IPS-NIHi7 (cell line): Measurements from ENCODE around the gene ABL2.
"Not testable (repeated sequence)": the region's sequence is repeated elsewhere in the genome, so short reads cannot be mapped to it uniquely, and the experiment has no call there.

Experiments
- DNase-seq: peaks from one replicate; pipeline ENCODE4 v3.0.0; 2012; ENCODE audit warnings: mixed read lengths; ENCODE audit errors: extremely low spot score

Gene ABL2

GRCh38 chr1:179135168-179135567, 94.3 kb downstream of the ABL2 start:
- DNase-seq, result not testable (repeated sequence)

- DNase-seq, result no peak
Measured at GRCh38 chr1:179129702-179130473, 99.6 kb downstream of the ABL2 start.

- no peak for DNase-seq
Measured at GRCh38 chr1:179128520-179128919, 101.0 kb downstream of the ABL2 start.

GRCh38 chr1:179127163-179127895, 102.1 kb downstream of the ABL2 start:
- DNase-seq, result no peak

DNA sequence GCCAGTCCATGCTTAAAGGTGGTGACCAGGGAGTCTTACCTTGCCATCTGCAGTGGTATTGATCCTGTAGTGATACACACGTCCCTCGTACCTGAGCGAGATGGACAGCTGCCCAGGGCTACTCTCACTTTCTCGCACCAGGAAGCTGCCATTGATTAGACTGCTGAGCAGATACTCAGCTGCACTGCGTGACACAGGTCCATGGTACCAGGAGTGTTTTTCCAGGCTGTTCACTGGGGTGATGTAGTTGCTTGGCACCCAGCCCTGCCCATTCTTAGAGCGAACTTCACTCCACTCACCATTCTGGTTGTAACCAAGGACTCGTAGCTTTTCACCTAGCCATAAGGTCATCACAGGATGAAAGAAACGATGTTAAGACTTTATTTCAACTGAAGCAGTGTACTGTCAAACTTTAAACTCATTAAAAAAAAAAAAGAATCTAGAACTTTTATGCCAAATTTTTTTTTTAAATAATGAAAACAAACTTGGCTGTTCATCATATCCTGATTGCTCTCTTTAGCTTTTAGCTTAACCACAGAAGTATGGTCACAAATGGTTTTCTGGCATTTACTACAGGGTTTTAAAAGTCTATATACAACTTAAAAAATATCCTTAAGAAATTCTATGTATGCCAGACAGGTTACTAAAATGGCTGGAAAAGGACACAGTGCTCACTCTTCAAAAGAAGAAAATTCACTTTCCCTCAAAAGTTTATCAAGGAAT, 103.0 kb downstream of the ABL2 start:
- no peak for DNase-seq

DNA sequence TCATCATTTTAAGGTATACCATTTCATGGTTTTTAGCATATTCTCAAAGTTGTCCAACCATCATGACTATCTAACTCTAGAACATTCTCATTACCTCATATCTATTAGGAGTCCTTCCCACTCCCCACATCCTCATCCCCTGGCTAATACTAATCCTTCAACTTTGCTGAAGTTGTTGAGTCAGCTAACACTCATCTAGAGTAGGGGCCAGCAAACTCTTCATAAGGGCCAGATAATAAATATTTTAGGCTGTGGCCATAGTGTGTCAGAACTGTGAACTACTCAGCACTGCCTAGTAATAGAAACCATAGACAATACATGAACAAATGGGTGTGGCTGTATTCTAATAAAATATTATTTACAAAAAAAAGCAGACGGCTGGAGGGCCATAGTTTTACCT, 104.6 kb downstream of the ABL2 start:
- DNase-seq, result no peak

DNA sequence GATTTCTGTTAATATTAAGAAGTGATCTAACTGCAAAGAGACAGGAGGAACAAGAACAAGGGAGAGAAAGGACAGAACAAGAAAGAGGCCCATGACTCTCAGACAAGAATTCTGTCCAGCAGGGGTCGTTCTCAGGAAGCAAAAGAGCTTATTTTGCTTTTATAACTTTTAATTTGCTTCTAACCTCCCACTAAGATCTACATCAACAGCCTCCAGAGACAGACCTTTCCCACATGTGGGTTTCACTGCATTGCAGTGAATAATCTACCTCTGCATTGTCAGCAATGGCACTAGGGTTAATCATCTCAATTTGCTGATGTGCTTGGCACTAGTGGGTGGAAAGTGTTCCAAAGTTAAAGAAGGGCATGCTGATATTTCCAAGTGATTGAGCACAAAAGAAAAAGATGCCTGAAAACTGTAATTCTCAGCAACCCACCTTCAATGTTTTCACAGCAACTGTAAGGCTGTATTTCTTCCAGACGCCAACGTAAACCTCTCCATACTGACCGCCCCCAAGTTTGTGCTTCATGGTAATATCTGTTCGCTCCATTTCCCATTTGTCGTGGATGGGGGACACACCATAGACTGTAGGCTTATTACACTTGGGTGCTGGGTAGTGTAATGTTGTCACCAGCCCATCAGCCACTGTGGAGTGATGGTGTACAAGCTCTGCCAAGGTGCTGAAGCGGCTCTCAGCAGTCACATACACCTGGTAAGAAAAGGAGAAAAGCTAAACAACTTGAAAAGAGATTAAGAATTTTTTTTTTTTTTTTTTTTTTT, 108.1 kb downstream of the ABL2 start:
- peak; percentile 27 for DNase-seq

DNA sequence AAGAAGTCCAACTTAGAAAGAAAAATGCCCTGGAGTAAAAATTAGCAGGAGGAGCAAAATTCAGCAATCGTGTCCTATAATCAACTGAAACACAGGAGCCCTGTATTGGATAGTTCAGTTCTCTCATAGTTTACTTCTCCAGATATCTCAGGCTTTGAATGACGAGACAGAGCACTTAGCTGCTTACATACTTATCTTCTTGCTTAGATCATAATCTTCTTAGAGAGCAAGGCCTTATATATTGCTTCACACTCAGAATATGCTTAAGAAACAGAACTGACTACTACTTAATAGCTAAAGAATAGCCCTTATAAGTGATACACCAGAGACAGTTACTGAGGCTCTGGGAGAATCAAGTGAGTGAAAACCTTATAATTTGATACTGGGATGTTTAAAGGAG, 108.7 kb downstream of the ABL2 start:
- DNase-seq, result no peak

DNA sequence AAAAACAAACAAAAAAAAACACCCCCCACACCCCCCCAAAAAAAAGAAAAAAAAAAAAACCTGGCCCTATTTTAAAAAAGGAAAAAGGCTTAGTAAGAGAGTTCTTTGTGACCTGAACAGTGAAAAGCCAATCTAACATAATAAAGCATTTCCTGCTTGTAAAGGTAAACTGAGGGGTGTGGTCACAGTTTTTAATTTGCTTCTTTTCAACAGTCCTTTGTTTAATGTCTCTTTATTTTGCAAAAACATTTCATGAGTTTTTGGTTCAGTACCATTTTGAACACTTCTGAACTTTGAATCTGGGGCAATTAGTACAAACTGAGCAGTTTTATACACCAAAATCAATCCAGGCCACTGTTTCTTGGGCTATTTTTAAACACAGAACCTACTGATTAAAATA, 110.0 kb downstream of the ABL2 start:
- no peak for DNase-seq

GRCh38 chr1:179115181-179115580, 114.3 kb downstream of the ABL2 start:
- no peak for DNase-seq

DNA sequence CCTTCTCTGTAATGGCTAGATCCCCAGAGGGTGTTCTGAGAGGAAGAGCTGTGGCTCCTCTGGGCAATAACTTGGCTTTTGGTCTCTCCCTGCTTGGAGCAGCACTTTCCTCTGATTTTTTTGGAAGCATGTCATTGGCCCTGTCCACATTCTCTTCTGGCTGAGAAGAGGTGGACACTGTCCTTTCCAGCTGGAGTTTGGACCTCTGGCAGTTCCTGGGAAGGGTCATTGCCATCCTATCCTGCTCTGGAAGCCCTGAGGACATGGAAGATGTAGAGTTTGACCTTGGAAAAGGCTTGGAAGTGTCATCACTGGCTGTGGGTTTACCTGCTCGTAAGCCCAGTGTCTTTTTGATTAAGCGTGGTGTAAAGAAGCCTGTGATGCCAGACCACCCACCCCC, 120.8 kb downstream of the ABL2 start:
- no peak for DNase-seq

DNA sequence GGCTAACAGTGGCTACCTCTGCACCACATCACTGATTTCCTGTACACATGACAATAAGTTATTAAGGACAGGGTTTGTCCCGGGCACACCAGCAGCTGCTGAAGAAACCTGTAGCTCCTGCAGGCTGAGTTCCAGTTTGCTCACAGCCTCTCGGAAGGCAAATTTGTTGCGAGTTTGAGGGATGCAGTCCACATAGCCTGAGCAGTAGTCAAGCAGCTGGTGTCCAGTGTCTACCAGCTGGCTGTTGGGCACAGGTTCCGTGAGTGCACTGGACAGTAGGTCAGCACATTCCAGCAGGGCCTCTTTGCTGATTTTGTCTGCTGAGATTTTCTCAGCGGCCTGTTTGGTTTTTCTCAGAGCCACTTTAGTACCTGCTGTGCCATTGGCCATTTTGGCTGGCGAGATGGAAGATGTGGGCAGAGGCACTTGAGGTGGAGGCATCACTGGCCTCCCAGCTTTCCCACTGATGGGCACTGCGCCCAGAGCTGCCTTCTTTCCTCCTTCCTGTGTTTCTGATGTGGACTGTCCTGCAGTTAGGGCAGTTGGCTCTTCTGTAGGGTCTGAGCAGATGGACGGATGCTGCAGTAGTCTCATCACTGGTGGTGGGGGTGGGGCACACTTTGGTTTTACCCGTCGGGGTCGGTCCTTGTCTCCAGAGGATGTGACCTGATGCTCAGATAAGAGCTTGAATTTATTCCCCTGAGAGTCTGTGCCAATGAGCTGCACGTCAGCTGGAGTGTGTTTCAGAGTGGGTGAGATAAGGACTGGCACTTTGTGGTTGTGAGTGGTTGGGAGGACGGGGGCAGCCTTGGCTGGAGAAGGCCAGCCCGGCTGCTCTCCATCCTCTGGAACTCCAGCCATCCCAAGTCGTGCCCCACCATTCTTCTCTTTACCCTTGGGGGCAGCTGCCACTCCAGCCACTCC, 121.5 kb downstream of the ABL2 start:
- no peak for DNase-seq

DNA sequence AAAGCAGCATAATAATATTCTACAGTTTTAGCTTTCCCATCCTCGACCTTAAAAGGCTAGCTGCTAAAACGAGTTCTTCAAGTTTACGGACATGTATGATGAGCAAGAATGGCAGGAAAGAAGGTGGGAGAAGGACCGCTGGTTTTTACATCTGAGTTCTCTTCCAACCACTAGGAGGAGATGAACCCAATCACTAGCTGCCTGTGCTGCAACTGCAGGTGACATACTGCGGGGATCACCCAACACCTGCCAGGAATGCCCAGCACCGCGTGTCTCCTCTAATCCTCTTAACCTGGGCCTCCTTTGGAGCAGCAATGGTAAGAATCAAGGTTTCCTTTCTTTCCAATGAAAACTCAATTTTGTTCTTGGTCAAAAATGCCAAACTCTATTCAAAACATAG, 124.1 kb downstream of the ABL2 start:
- DNase-seq, result peak; percentile 88

GRCh38 chr1:179104611-179105250, 124.7 kb downstream of the ABL2 start:
- no peak for DNase-seq

DNA sequence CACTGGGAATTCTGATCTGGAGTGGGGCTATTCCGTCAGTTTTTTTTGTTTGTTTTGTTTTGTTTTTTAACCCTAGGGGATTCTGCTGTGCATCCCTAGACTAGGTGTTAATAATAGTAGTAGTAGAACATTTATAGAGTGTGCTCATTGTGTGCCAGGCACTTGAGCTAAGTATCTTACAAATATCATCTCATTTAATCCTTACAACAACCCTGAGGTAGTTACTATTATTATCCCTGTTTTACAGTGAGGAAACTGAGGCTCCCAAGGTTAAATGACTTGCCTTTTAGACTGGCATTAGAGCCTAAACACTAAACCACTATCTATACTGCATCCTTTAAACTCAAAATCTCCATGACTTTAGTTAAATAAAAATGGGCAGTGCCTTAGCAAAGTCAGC, 125.5 kb downstream of the ABL2 start:
- no peak for DNase-seq

GRCh38 chr1:179101566-179101965, 127.9 kb downstream of the ABL2 start:
- no peak for DNase-seq

DNA sequence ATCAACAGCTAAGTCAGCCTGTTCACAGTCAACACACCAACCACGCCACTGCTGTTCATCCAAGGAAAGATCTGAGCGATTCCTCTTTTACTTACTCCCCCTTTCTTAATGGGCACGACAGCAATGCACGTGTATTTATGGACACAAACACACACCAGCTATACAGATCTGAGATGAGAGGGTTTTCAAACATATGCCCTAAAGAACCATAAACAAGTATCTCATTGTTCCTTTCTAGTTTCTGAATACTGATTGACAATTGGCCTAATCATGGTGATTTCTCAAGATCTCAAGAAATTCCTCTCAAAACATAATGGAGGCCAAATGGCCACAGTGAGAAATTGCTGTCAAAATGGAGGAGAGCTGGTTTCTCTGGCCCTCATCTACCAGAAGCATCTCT, 129.6 kb downstream of the ABL2 start:
- no peak for DNase-seq

DNA sequence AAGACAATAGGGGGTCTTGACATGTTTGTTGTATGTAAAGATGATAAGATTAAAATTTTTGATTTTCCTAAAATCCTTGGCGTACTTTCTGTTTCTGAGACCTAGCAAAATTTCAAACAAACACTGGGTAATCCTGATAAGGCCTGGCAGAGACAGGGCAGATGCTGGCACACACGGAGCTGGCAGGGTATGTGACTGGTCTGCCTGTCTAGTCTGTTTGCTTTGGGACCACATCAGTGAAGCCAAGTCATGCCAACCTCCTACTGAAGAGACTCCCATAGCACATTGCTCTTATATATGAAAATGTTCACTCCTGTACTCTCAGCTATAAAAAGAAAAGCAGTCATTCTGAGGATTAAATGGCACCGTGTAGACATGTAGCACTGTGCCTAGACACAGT, 133.6 kb downstream of the ABL2 start:
- no peak for DNase-seq

GRCh38 chr1:179095377-179095776, 134.1 kb downstream of the ABL2 start:
- DNase-seq, result no peak

DNA sequence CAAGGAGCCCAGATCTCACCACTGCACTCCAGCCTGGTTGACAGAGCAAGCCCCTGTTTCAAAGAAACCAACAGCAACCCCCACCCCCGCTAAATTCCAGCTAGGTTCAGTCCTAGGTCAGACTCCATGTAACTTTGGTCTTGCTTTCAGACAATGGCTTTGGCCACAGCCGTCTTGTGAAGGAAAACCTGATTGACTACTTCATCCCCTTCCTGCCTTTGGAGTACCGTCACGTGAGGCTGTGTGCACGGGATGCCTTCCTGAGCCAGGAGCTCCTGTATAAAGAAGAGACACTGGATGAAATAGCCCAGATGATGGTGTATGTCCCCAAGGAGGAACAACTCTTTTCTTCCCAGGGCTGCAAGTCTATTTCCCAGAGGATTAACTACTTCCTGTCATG, 134.7 kb downstream of the ABL2 start:
- no peak for DNase-seq
